ENCODE measurements around the gene FAM72B.
"Not testable (repeated sequence)": the region's sequence is repeated elsewhere in the genome, so short reads cannot be mapped to it uniquely, and the experiment has no call there.

The FAM72B gene

GRCh38 chr1:121200232-121200631 is 16.1 kb upstream of the FAM72B start:
- DNase-seq (ENCODE audit: low read depth), result not testable (repeated sequence)

GRCh38 chr1:121199763-121200162 is 15.6 kb upstream of the FAM72B start:
- DNase-seq (ENCODE audit: low read depth), result not testable (repeated sequence)

- DNase-seq (ENCODE audit: low read depth), result not testable (repeated sequence)
These were observed 13.1 kb upstream of the FAM72B start for GRCh38 chr1:121197095-121197882.

- not testable (repeated sequence) for DNase-seq (ENCODE audit: low read depth)
These were observed 8.4 kb upstream of the FAM72B start for GRCh38 chr1:121192512-121192911.

DNA sequence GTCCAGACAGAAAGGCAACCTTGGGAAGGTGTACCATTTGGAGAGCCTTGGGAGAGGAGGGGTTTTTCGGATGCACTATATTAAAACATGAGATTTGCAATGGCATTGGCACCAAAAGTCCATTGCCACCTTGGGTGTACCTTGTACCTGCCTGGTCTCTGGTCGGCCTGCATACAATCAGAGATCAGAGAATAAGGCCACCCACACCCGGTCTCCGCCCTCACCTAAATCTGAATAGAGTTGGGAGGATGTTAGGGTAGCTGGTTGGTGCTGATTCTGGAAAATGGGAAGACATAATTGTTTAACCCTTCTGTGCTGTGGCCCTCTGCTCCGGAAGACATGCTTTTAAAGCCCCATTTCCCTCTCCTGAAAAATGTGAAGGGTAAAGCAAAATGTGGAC is 3.8 kb upstream of the FAM72B start:
- not testable (repeated sequence) for DNase-seq (ENCODE audit: low read depth)

- not testable (repeated sequence) for DNase-seq (ENCODE audit: low read depth)
These were observed 2.1 kb upstream of the FAM72B start for GRCh38 chr1:121186191-121186590.

DNA sequence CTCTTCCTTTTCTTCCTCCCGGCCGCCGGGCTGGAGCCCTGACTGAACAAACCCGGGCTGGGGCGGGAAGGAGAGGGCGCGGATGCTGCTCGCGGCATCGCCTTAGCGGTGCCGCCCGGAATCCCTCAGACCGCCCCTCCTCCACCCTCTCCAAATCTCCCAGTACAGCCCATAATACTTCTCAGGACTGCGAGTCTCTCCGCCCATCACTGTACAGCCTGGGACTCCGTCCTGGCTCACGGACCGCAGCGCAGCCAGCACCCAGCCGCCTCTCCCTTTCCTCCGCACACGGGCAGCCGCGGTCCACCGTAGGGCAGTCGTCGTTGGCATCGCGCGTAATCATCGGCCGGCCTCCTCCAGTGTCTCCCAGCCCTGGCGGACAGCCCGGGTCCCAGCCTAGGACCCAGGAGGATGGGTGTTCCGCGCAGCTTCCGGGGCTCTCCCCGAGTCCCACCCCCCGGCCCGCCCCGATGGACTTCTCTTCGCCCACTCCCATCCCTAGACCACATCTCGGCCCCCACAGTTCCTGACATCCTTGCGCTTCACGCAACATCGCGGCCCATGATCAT is 1.1 kb upstream of the FAM72B start:
- DNase-seq (ENCODE audit: low read depth), result not testable (repeated sequence)

- peak; percentile 43 for DNase-seq (ENCODE audit: low read depth)
These were observed 273 bp downstream of the FAM72B start for GRCh38 chr1:121183867-121184266.

GRCh38 chr1:121178197-121178596 is 5.9 kb downstream of the FAM72B start:
- not testable (repeated sequence) for DNase-seq (ENCODE audit: low read depth)

- not testable (repeated sequence) for DNase-seq (ENCODE audit: low read depth)
These were observed 7.5 kb downstream of the FAM72B start for GRCh38 chr1:121176649-121177048.

DNA sequence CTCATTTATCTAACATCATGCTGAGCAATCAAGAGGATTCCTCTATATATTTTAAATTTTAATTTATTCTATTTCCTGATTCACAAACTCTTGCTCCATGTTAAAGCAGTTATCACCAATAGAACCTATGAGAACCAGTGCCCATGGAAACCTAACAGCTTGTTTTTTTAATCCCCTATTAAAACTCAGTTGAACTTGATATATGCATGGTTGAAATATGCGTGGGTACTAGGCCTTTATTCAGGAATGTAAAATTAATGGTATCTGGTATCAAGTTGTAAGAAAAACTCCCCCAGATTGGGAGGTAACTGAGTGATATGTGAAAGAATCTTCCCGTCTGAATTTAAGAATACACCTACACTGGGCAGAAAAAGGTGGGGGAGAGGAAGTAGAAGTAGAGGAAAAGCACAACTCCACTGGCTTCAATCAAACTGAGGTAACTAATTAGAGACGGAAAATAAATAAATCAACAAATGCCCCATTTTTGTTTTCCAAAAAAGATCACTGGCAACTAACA is 15.9 kb downstream of the FAM72B start:
- DNase-seq (ENCODE audit: low read depth), result not testable (repeated sequence)

DNA sequence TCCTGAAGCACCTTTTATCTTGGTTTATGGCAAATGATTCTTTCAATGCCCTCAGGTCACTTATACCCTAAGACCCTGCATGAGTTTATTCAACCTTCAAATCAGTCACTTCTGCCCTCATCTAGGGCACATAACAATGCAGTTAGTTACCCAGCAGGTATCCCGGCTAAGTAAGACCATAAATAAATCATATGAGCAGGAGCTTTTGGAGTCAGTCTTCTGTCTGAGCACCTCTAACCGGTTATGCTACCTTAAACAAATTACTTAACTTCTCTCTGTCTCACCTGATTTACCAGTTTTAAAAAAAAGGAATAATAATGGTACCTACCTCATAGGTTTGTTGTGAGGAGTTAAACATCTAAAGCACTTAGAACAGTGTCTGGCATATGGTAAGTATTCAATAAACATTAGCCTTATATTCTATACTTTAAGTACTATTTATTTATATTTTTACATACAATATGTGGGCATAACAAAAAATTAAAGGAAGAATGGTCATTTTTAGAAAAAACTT is 16.9 kb downstream of the FAM72B start:
- not testable (repeated sequence) for DNase-seq (ENCODE audit: low read depth)

DNA sequence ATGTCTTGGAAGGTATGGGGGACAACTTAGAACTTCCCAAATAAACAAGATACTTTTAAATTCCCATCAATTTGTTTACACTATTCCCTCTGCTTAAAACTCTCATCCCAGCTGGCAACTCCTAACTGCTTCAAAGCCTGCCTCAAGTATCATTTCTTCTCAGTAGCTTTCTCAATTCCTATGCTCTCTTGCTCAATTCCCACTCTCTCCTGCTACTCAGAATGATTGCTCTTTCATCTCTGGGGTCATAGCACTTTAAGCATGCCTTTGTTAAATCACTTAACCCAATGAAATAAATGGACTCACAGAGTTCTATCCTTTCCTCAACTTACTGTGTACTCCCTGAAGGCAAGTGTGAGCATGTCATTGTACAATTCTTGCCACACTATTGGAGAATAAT is 18.8 kb downstream of the FAM72B start:
- not testable (repeated sequence) for DNase-seq (ENCODE audit: low read depth)

DNA sequence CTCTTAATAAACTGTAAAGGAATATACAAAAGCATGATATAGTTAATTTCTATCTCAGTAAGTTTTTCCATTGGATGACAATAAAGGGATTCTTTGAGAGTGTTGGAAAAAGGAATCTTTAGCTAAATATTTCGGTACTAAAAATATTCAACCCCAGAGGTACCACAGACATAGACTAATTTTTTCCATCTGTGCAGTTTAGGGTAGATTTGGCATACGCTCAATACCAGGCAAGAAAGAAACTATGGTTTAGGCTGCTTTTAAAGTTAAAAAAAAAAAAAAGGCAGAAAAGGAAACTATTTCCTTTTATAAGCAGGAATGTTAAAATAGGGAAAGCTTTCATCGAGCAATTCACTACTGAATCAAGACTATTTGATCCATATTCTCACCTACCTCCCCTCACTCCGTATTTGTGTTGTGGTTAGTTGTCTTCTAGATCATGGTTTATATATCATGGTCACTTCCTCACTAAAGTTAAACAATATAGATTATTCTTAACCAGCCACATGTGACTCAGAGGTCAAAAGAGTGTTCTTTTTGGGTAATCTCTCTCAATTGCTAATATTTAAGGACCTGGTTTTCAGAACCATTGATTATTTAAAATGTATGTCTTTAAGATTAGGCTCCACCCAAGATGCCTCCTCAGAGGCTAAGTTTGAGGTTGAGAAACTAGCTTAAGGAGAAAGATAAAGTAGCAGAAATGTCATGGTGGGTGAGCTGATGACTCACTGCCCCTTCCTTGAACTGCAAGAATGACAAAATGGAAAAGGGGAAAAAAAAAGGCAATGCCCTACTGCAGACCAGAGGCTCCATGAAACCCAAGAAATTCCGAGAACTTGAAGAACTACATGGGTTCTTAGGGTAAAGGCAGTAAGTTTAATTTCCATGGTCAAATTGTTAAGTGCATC is 20.0 kb downstream of the FAM72B start:
- DNase-seq (ENCODE audit: low read depth), result peak; percentile 60

DNA sequence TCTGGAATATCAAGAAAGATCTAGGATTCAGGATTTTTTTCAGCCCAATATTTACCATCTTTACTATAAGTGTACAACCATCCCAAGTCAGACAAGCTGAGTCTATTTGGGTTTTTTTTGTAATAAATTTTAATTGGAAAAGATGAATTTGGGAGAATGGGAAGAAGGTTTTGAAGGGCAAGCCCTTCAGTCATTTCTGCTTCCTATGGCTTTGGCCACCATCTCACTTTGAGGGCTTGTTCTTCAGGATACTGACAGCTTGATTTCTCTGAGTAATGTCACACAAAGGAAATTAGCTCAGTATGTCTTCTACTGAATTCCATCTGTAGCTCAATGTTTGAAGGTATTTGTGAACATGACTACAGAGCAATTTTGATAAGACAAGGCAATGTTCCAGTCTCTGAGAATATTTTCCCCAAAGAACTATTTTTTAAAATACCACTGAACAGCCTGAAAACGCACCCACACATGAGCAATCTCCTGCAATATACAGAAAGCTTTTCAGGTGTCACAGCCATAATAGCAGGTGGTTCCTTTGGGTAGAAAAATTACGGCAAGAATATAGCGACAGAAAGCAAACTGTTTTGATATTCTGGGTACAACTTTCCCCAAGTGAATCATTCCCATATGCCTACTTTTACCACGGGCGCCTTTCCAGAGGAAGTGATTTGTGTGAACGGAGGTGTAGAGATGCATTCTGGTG is 22.8 kb downstream of the FAM72B start:
- DNase-seq (ENCODE audit: low read depth), result not testable (repeated sequence)

- peak; percentile 0 for DNase-seq (ENCODE audit: low read depth)
These were observed 24.0 kb downstream of the FAM72B start for GRCh38 chr1:121160118-121160517.

GRCh38 chr1:121157609-121158008 is 26.5 kb downstream of the FAM72B start:
- not testable (repeated sequence) for DNase-seq (ENCODE audit: low read depth)

- DNase-seq (ENCODE audit: low read depth), result not testable (repeated sequence)
These were observed 27.1 kb downstream of the FAM72B start for GRCh38 chr1:121156958-121157603.

GRCh38 chr1:121155671-121156358 is 28.3 kb downstream of the FAM72B start:
- peak; percentile 43 for DNase-seq (ENCODE audit: low read depth)

DNA sequence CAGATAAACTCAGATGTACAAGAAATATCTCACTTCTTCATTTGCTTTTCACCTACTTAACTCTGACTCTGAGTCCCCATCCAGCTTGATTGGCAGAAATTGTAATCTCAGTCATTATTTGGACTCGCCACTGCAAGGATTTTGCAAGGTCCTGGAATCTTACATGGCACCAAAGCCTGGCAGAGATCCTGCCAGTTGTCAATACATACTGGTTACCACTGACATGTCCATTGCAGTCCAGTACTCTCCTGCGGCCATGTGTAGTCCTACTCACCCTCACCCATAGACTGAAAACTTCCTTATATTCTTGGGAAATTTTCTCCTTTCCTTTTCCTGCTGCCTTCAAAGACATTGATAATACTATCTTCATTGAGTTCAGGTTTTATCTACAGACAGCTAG is 29.3 kb downstream of the FAM72B start:
- DNase-seq (ENCODE audit: low read depth), result not testable (repeated sequence)

Measured in ELR (cell line).